Renal cortex interstitium (tissue), 11 donors: Measurements from ENCODE around the gene LCE2A. TPM values are rescaled to one million over a fixed set of nuclear protein-coding genes. Genes with fewer than 3 reads are reported as not detected.

Experiments used
- DNase-seq, 11 donors: peaks; one replicate each; pipeline ENCODE4 v3.0.0-alpha.2; 2013; ENCODE audit warnings: low read depth in 9 of 11, low spot score in 4 of 11; ENCODE audit errors: extremely low read depth in 1 of 11
- polyA plus RNA-seq, 3 donors: library from polyadenylated mRNA; unstranded; fragments of 120-200 nt; gene quantifications; one replicate each; pipeline ENCODE4 v1.2.1, GENCODE V29; 2013; ENCODE audit not compliant: insufficient read length in 3 of 3

LCE2A gene
- polyA plus RNA-seq, 3 donors, result not detected

DNA sequence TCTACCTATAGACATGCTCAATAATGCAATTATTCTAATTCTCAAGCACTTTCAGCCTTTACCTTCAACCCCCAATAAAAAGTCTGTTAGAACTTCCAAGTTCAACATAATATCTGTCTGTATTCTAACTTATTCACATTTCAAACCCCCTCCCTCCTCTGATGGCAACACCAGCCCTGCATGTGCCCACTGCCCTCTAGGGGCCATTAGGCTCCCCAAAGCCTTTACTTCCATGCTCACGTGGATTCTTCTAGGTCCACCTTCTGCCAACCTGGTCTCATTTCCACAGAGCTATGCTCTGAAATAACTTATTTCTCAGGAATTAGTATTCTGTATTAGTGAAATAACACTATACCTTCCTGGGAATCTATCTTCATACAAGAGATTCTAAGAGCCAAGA is 37.5 kb downstream of the LCE2A start:
- no peak for DNase-seq

DNA sequence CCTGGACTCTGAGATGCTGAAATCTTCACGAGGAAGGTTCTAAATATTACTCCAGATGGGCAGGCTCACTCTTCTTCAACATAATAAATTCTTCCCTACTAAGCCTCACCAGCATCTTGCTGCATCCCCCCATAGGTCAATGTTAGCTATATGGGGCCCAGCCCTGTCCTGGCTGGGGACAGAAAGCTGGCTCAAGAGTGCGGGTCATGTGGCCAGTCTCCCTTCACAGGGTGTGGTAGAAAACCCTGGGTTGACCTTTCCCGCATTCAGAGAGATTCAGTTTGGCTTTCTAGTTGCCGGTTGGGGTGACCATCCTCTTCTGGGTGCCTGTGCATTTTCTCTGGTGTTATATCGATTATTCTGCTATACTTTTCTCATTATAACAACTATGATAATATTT is 39.9 kb downstream of the LCE2A start:
- DNase-seq, result no peak

DNA sequence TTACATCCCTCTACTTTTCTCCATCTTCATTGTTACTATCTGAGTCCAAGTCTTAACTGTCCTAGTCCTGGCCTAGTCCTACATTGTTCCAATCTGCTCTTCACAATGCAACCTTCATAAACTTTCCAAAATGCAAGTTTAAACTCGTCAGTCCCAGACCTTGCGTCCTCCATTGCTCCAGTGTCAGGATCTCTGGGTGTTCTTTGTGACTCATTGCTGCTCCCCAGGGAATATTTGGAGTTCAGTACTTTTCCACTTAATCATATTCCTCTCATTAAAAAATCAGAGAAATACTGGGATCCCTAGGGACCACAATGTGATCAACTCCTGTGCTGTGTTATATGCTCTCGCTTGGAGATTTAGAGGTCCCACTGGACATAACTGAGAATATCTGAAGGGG is 41.7 kb downstream of the LCE2A start:
- no peak for DNase-seq

DNA sequence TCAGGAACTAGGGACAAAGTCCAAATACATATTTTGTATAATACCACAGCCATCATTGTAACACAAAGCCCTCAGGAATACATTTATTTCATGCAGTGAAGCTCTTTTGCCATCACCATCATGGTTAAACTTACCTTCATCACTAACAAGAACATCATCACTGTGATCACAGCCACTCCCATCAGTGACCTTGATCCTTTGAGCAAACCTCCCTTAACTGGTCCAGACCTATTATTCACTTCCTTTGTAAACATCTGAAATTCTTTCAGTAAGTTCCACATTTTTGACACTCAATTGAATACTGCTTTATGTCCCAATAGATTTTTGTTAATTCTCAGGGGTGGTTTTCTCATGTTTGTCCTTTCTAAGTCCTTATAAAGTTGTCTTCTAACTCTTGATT is 43.5 kb downstream of the LCE2A start:
- DNase-seq, result no peak

DNA sequence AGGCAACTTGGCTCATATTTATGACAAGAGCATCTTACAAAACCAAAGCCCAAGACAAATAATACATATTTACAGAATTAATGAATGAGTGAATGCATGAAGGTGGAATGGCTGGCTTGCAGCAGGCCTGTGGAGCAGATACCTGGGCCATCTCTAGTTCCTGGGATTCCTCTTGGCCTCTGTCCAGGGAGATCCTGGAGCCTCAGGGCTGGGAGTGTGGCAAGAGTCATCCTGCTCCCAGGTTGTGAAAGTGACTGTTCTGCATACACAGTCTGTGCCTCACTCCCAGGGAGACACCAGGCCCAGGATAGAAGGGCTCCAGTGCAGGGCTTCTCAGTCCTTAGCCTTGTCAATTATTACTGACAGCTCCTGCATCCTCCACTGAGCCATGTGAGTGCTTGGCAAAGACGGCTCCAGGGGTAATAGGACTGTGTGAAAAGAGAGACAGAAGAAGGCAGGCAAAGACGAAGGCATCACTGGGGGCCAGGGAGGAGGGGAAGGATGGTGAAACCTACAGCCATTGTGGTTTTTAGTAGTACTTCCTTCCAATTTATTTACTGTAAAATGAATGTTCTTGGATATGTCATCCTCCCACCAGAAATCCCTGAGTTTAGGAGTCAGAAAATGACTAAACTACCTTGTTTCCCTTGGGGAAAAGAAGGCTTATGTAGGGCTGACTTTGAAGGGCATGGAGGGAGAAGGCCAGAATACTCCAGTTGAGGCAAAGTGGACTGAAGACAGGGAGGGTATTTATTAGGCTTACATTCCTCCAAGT is 45.4 kb downstream of the LCE2A start:
- no peak for DNase-seq

DNA sequence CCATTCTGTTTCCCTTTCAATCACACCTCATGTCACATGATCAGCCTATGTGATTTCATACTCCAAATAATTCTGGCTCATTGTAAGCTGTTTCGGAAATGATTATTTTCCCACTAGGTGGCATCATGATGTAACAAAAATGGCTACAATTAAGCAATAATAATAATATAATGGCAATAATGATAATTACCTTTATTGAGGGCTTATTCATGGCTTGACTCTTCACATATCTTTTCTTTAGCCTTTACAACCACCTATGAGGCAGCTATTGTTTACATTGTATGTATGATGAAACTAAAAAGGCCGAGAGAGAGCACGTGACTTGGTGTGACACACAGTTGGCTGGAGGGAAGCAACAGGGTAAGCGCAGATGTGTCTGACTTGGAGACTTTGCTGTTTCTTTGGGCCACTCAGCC is 47.2 kb downstream of the LCE2A start:
- DNase-seq, result no peak

DNA sequence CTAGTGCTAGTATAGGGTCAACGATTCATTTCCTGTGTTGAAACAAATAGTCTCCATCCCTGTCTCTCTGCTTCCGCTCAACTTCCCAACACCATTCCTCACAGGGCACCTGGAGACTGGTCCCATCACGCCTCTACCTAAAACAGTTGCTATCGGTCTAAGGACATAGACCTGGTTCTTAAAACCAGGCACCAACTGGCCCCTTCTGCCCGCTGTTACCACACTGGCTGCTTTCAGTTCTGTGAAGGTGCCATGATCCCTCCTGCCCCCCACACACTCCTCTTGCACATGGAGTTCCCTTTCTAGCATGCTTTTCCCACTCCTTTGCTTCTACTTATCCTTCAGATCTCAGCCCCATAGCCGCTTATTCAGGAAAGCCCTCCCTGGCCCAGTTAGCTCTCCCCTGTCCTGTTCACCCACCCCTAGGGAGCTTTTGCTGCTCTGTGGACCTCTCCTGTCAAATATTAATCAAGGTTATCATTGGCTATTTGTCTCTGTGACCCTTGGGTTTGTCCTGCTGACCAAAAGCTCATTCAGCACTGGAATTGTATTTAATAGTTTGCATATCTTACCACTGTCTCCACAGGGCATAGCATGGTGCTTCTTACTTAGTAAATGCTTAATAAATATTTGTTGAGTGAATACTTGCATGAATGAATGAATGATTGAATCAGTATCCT is 47.8 kb downstream of the LCE2A start:
- no peak for DNase-seq

DNA sequence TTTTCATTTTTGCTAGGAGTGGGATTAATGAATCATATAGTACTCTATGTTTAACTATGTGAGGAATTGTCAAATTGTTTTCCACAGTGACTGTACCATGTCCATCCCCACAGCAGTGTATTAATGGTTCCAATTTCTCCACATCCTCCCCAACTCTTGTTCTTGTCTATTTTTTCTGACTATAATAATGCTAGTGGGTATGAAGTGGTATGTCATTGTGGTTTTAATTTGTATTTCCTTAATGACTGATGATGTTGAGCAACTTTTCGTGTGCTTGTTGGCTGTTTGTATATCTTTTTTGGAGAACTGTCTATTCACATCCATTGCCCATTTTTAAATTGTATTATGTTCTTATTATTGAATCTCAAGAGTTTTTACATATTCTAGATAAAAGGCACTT is 49.7 kb downstream of the LCE2A start:
- no peak for DNase-seq

Other genes with a start within 250 kb of the LCE2A start
- not detected for gene LCE5A, start 187.5 kb upstream of the LCE2A start, polyA plus RNA-seq
- gene CRCT1, start 183.9 kb upstream of the LCE2A start, polyA plus RNA-seq, result not detected
- gene LCE3E, start 131.6 kb upstream of the LCE2A start, polyA plus RNA-seq, result not detected
- not detected for gene LCE3D, start 117.8 kb upstream of the LCE2A start, polyA plus RNA-seq
- gene LCE3C, start 98.1 kb upstream of the LCE2A start, polyA plus RNA-seq, result not detected
- gene LCE3B, start 84.5 kb upstream of the LCE2A start, polyA plus RNA-seq, result not detected
- gene LCE3A, start 75.2 kb upstream of the LCE2A start, polyA plus RNA-seq, result not detected
- not detected for gene LCE2D, start 35.0 kb upstream of the LCE2A start, polyA plus RNA-seq
- not detected for gene LCE2C, start 23.1 kb upstream of the LCE2A start, polyA plus RNA-seq
- gene LCE2B, start 12.2 kb upstream of the LCE2A start, polyA plus RNA-seq, result not detected
- not detected for gene LCE4A, start 9.8 kb downstream of the LCE2A start, polyA plus RNA-seq
- gene KPRP, start 59.7 kb downstream of the LCE2A start, polyA plus RNA-seq, result not detected
- gene LCE1F, start 76.8 kb downstream of the LCE2A start, polyA plus RNA-seq, result not detected
- gene LCE1E, start 87.9 kb downstream of the LCE2A start, polyA plus RNA-seq, result not detected
- not detected for gene LCE1D, start 98.4 kb downstream of the LCE2A start, polyA plus RNA-seq
- gene LCE1C, start 108.3 kb downstream of the LCE2A start, polyA plus RNA-seq, result not detected
- not detected for gene LCE1B, start 113.6 kb downstream of the LCE2A start, polyA plus RNA-seq
- not detected for gene LCE1A, start 129.1 kb downstream of the LCE2A start, polyA plus RNA-seq
- gene LCE6A, start 144.5 kb downstream of the LCE2A start, polyA plus RNA-seq, result not detected
- not detected for gene LCE7A, start 161.7 kb downstream of the LCE2A start, polyA plus RNA-seq
- gene SMCP, start 180.0 kb downstream of the LCE2A start, polyA plus RNA-seq, result not detected
- gene IVL, start 210.2 kb downstream of the LCE2A start, polyA plus RNA-seq, result under 1 TPM in 2 of 3 donors, not detected in 1; 0.09 to 0.16 TPM
- not detected for gene SPRR5, start 248.9 kb downstream of the LCE2A start, polyA plus RNA-seq